Mammary epithelial cell (primary cell): Measurements from ENCODE around the gene DCN.

Experiments used
- EZH2 ChIP-seq: IDR thresholded peaks from 2 replicates; pipeline ENCODE4 v1.6.1; 2012; ENCODE audit warnings: low read length, inconsistent platforms, borderline replicate concordance
- TF ChIP-seq, protein P1 (sequence below), 2 donors: IDR thresholded peaks in 1 of 2; conservative IDR thresholded peaks in 1 of 2; 2 replicates each; pipeline ENCODE4 v1.5.1; 2011 to 2012; ENCODE audit warnings: inconsistent platforms in 2 of 2, low read length in 2 of 2, mild to moderate bottlenecking in 2 of 2, control low read depth in 1 of 2, low read depth in 1 of 2; ENCODE audit not compliant: insufficient read depth in 1 of 2; ENCODE audit errors: extremely low read depth in 1 of 2

DNA sequence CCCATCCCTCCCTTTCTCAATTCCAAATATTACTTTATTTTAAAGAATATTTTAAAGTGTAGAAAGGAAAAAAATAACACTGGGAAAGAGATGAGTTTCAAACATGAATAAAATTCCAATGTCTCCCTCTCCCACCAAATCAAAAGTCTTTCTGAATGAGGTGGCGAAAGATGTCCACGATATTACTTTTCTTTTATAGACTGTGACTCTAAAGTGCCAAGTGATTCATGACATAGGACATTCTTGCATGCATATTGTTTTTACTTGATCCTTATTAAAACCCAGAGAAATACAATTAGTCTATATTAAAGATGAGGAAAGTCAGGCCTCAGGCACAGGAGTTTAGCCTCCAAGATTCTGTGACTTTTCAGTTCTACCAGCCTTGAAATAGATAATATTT, 55.3 kb downstream of the DCN start:
- TF ChIP-seq, protein P1, sequence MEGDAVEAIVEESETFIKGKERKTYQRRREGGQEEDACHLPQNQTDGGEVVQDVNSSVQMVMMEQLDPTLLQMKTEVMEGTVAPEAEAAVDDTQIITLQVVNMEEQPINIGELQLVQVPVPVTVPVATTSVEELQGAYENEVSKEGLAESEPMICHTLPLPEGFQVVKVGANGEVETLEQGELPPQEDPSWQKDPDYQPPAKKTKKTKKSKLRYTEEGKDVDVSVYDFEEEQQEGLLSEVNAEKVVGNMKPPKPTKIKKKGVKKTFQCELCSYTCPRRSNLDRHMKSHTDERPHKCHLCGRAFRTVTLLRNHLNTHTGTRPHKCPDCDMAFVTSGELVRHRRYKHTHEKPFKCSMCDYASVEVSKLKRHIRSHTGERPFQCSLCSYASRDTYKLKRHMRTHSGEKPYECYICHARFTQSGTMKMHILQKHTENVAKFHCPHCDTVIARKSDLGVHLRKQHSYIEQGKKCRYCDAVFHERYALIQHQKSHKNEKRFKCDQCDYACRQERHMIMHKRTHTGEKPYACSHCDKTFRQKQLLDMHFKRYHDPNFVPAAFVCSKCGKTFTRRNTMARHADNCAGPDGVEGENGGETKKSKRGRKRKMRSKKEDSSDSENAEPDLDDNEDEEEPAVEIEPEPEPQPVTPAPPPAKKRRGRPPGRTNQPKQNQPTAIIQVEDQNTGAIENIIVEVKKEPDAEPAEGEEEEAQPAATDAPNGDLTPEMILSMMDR (conservative IDR thresholded peaks at IDR 0.05 in 1 of 2, IDR thresholded peaks at IDR 0.05 in 1 of 2; ENCODE audit: extremely low read depth in 1 of 2, insufficient read depth in 1 of 2, low read depth in 1 of 2, low read length in 2 of 2), result no peak
- no peak for TF ChIP-seq EZH2
